NCI-H2171 (cell line): Measurements from ENCODE around the gene P2RX6.

Source experiments
- DNase-seq: peaks from one replicate; lab custom pipeline; 2025; lab: John Stamatoyannopoulos, UW

Gene P2RX6

GRCh38 chr22:21075516-21076138 lies 60.7 kb downstream of the P2RX6 start:
- no peak for DNase-seq

- no peak for DNase-seq
Observed at GRCh38 chr22:21076912-21077625, 62.1 kb downstream of the P2RX6 start.
